Measurements from ENCODE around the gene CCDC34.

The CCDC34 gene

GRCh38 chr11:27296497-27296896, 66.5 kb downstream of the CCDC34 start:
- TF ChIP-seq CTCF (IDR thresholded peaks at IDR 0.05; ENCODE audit: low read depth, low read length), result peak; percentile 75
- DNase-seq (ENCODE audit: extremely low read depth, low read depth), result peak; percentile 29

- no peak for DNase-seq (ENCODE audit: extremely low read depth, low read depth)
- TF ChIP-seq CTCF (IDR thresholded peaks at IDR 0.05; ENCODE audit: low read depth, low read length), result no peak
These were observed 67.1 kb downstream of the CCDC34 start for GRCh38 chr11:27295928-27296327.

GRCh38 chr11:27294654-27295053, 68.4 kb downstream of the CCDC34 start:
- no peak for TF ChIP-seq CTCF (IDR thresholded peaks at IDR 0.05; ENCODE audit: low read depth, low read length)

GRCh38 chr11:27293515-27294417, 69.2 kb downstream of the CCDC34 start:
- DNase-seq (ENCODE audit: extremely low read depth, low read depth), result no peak
- no peak for TF ChIP-seq CTCF (IDR thresholded peaks at IDR 0.05; ENCODE audit: low read depth, low read length)

More at GRCh38 chr11:27294654-27295053, 68.4 kb downstream of the CCDC34 start:
- no peak for DNase-seq (ENCODE audit: extremely low read depth, low read depth)

GRCh38 chr11:27292637-27293010, 70.4 kb downstream of the CCDC34 start:
- no peak for TF ChIP-seq CTCF (IDR thresholded peaks at IDR 0.05; ENCODE audit: low read depth, low read length)
- no peak for DNase-seq (ENCODE audit: extremely low read depth, low read depth)

- TF ChIP-seq CTCF (IDR thresholded peaks at IDR 0.05; ENCODE audit: low read depth, low read length), result no peak
- DNase-seq (ENCODE audit: extremely low read depth, low read depth), result no peak
These were observed 70.9 kb downstream of the CCDC34 start for GRCh38 chr11:27291954-27292636.

GRCh38 chr11:27291302-27291889, 71.6 kb downstream of the CCDC34 start:
- no peak for TF ChIP-seq CTCF (IDR thresholded peaks at IDR 0.05; ENCODE audit: low read depth, low read length)
- DNase-seq (ENCODE audit: extremely low read depth, low read depth), result no peak

Measured in AG09319 (cell line).